GM18870 (cell line): ENCODE measurements around the gene KRTAP5-6.

Experiments used
- ATAC-seq: cut with Tn5 transposase; IDR thresholded peaks from one replicate; pipeline ENCODE4 v1.9.1; 2021; ENCODE audit warnings: moderate library complexity; ENCODE audit not compliant: unreplicated experiment

The KRTAP5-6 gene

GRCh38 chr11:1732418-1733008 lies 35.5 kb downstream of the KRTAP5-6 start:
- ATAC-seq: no peak

DNA sequence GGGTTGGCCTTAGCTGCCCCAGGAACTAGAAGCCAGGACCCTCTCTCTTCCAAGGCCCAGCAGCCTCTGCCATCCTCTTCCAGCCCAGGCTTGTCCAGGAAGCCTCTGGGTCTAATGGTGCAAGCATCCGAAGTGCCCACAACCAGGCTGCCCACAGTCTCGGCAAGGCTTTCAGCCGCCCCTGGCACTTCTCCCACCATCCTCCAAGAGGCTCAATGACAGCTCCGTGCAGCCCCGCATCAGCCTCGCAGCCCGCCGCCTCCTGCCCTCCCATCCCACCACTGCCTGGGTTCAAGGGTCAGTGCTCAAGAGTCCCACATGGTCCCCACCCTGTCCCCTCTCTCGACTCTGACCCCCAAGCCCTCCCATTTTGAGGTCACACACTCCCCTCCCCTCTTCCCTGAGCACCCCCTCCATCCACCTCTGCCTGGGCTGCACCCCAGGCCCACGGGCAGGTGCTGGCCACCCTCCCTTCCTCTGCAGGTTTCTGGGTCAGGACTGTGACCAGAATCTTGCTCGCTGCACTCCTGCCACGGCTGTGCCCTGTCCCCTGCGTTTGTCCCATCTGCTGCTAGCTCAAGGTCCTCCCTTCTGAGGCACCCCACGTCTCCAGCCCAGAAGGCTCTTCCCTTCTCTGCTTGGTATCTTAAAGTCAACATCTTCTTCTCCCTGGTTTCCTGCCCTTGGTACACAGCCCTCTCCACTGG lies 36.2 kb downstream of the KRTAP5-6 start:
- ATAC-seq: no peak

DNA sequence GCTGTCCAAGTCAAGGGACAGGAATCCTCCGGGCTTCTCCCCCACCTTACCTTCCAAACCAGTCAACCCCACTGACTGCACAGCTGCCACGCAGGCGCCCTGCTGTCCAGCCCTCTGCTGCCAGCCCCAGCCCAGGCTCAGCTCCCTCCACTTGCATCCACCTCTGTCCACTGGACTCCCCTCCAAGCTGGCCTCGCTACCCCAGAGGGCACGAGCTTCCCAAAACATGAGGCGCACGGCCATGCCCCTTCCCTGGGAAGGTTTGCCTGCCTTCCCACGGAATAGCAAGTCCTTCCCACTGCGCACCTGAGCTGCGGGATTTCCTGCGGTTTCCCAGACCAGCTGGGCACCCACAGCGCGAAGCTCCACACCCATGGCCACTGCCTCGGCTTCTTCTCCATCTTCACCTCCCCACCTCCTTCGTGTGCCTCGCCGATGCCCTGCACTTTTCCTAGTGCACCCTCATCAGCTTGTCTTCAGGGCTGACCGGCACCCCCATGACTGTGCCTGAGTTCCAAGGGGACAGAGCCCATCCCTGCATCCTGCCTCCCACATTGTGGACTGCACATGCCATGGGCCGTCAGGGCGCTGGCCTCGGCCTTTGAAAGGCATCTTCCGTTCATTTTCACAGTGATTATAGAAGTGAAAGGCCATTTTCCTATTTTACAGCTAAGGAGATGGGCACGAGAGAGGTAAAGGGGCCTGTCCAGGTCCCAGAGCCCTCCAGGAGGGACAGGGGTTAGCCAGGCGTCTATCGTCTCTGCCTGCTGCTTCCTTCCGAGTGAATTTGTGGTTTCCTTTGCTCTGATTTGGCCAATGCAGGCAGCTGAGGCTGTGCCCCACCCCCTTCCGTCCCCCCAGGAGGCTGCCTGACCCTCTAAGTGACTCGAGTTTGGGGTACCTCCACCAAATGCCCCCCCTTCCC lies 37.0 kb downstream of the KRTAP5-6 start:
- no peak for ATAC-seq

GRCh38 chr11:1734641-1735081 lies 37.7 kb downstream of the KRTAP5-6 start:
- no peak for ATAC-seq

DNA sequence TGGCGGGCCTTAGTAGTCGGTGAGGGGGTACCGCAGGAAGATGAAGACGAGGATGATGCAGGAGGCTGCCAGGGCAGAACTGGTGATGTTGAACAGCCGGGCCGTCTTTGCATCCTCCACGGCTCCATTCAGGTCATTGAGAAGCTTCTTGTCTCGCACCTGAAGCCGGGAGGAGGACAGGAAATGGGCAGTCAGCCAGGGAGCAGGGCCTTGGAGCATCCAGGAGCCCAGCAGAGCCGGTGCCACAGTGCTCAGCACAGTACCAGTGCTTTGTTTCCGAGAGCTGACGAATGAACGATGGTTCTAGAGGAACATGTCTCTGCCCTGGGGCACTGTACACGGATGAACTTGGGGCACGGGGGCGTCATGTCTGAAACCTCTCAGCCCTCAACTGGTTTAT lies 38.3 kb downstream of the KRTAP5-6 start:
- no peak for ATAC-seq

DNA sequence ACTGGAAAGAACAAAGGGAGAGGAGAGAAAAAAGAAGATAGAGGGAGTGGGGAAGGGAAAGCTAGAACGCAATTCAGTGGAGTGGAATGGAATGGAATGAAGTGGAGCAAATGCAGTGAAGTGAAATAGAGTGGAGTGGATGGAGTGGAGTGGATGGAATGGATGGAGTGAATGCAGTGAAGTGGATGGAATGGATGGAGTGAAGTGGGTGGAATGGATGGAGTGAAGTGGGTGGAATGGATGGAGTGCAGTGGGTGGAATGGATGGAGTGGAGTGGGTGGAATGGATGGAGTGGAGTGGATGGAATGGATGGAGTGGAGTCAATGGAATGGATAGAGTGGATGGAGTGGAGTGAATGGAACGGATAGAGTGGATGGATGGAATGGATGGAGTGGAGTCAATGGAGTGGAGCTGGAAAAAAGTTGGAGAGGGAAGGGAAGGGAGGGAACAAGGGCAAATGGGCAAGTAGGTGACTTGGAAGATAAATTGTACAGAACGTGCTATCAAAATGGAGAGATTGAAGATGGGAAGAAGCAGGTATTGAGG lies 39.5 kb downstream of the KRTAP5-6 start:
- ATAC-seq: no peak

GRCh38 chr11:1737080-1737757 lies 40.2 kb downstream of the KRTAP5-6 start:
- ATAC-seq: no peak

- no peak for ATAC-seq
Observed at GRCh38 chr11:1738380-1738779, 41.4 kb downstream of the KRTAP5-6 start.

DNA sequence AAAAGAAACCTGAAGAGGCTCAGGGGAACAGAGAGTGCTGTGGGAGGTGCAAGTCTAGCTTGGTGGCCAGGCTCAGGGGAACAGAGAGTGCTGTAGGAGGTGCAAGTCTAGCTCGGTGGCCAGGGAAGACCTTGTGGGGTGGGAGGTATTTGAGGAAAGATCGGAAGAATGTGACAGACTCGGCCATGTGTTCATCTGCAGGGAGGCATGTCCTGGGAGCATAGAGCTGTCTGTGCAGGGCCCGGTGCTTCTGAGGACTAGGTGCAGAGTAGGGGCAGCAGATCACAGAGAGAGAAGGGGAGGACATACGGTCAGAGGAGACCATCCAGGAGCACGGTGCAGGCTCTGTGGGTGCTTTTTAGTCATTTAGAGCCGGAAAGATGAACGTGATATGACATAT lies 42.6 kb downstream of the KRTAP5-6 start:
- ATAC-seq: no peak

- no peak for ATAC-seq
Observed at GRCh38 chr11:1740786-1741530, 44.0 kb downstream of the KRTAP5-6 start.

DNA sequence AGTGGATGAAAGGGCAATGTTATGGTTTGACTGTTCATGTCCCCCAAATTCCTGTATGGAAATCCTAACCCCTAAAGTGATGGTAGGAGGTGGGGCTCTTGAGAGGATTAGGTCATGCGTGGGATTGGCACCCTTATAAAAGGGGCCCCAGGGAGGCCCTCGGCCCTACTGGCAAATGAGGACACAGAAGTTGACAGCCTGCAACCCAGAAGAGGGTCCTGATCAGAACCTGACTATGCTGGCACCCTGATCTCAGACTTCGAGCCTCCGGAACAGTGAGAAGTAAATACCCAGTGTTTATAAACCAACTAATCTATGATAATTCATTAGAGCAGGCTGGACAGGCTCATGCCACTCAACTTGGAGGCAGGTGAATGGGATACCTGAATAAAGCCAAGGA lies 44.7 kb downstream of the KRTAP5-6 start:
- no peak for ATAC-seq

- no peak for ATAC-seq
Observed at GRCh38 chr11:1742371-1742770, 45.4 kb downstream of the KRTAP5-6 start.

- ATAC-seq: no peak
Observed at GRCh38 chr11:1742869-1743584, 46.0 kb downstream of the KRTAP5-6 start.

- no peak for ATAC-seq
Observed at GRCh38 chr11:1743585-1744136, 46.7 kb downstream of the KRTAP5-6 start.

- ATAC-seq: no peak
Observed at GRCh38 chr11:1744137-1744886, 47.3 kb downstream of the KRTAP5-6 start.

- no peak for ATAC-seq
Observed at GRCh38 chr11:1744891-1745700, 48.1 kb downstream of the KRTAP5-6 start.

- no peak for ATAC-seq
Observed at GRCh38 chr11:1745701-1746320, 48.8 kb downstream of the KRTAP5-6 start.
